HG03565 (cell line): ENCODE measurements around the gene P4HA3.

Experiments used
- ATAC-seq: cut with Tn5 transposase; IDR thresholded peaks from one replicate; pipeline ENCODE4 v1.9.1; 2021; ENCODE audit warnings: mild to moderate bottlenecking, moderate library complexity; ENCODE audit not compliant: unreplicated experiment

The P4HA3 gene

DNA sequence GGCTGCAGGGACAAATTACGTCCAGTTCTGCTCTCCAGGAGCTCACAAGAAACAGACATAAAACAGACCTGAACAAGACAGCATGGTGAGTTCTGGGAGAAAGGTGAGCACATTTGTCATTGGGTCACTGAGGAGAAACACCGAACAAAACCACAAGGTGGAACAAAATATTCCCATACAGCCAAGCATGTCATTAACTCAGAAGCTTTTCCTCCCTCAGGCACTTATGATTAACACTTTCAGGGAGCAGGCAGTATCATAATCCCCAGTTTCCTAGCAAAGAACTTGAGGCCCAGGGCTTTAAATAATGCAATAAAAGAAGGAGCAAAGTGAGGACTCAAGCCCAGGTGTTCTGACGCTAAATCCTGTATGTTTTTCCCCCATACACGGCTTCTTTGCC lies 43.0 kb downstream of the P4HA3 start:
- ATAC-seq = no peak

DNA sequence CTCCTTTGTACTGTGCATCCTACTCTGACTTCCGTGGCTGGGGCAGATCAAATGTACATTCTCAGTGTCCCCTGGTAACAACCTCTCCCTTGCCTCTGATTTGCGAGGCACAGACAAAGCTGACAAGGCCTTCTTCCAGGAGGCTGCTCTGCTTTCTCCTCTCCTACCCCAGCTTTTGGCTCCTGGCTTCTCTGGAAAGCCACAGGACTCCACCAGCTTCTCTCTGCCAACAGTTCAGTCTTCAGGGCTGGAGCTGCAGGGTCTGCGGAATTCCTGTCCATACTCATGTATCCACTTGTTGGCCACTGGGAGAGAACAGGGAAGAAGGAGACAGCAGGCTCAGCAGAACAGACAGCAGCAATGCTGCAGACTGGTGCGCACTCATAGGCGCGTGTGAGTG lies 44.4 kb downstream of the P4HA3 start:
- ATAC-seq = no peak

DNA sequence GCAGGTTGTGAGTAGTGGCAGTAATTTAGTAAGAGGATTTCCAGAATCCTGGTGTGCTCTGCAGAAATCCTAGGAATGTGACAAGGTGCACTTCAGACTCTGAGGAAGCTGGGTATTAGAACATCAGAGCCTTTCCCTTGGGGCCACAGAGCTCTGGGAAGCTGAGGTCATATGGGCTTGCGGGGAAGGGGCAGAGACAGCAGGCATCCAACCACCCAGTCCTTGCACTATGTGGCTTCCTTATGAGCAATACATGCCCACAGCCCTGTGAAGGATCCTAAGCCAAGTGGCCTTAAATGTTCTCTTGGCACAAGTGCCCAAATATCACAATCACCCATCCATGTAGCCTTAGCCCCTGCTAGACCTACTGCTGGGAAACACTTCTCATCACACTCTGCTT lies 46.2 kb downstream of the P4HA3 start:
- ATAC-seq = no peak

DNA sequence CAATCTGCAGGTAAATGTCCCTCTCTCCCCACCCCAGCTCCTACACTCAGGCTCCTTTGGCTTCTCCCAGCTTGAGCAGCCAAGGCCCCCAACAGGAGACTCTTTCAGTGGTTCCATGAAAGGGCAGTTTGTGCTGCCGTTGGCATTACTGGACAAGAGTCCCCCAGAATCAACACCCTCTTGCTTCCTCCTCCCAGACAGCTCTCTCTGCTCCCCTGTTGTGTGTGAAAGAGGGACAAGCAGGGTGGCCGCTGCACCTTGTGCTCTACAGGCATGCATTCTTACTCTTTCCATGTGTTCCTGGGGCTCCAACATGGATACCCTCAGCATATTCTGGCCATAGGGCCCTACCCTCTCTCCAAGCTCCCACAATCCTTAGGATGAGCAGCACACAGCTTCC lies 48.7 kb downstream of the P4HA3 start:
- ATAC-seq = no peak

DNA sequence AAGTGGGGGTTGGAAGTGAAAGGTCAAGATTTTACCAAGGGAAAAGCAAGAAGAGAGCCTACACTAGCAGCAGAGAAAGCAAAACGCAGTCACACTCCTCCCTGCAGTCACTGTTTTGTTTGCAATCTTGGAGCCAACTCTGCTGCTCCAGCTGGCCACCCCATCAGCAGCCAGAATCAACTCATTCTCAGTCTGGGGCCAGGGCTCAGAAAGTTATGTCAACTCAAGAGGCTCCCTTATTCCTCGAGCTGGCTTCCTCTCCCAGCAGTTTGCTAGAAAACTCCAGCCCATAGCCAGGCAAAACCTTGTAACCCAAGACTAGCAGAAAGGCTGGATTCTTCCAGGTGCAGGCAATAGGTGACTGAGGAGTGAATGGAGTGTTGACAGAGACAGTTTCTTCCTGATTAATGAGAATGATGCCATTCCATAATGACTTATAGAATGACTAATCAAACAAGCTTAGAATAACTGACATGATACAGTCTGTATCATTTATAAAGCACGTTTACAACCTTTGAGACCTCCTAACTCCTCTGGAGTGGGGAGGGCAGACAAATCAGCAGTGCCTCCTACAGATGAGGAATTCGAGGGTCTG lies 53.4 kb downstream of the P4HA3 start:
- ATAC-seq = no peak

DNA sequence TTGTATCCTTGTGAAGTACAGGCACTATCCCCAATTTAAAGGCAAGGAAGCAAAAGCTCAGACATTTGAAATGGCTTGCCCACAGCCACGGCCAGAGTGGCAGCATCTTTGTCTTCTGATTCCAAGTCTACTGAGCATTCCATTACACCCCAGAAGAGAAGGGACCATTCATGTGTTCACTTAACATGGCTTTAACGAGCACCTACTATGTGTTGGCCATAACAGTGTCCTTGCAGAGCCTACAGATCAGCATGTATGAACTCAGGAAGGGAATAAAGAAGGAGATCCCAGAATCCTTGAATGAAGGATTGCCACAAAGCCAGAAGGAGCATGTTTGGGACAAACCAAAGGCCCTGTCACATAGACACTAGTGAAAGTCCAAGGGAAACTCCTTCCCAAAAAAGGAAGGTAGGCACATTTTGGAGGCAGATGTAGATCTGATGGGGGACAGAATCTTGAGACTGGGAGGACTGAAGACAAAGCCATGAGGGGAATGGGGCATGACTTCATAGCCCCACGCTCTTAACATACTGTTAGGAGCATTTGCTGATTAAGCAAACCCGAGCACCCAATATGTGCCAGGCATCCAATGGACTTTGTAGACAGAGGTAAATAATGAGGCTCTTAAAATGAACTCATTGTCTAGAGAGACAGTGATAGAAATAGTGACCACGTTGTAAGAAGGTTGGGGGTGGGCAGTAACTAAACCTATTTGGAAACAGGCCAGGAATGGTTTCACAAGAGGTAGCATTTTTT lies 54.9 kb downstream of the P4HA3 start:
- no peak for ATAC-seq

DNA sequence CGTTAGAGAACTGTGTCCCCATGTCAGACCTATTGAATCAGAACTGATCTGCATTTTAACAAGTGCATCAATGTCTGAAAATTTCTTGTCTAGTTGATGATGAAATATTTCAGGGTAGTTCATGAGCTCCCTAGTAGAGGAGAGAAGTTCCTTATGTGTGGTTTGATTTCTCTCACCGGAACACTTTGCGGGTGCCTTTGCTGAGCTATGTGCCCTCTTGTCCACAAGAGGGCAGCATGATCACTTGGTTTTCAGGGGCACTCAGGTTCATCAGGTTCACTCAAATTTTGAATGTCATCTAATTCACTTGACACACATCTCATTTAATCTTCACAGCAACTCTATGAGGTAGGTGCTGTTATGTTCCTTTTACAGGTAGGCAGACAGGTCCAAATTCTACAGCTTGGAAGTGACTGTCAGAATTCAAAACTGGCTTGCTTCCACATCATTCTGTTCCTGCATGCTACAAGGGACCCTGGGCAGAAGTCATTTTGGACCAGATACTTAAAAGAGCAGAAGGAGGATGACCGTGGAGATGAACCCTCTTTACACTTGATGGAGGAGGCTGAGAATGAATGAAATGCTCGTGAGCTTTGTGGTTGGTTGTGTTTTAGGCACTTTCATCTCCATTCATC lies 55.6 kb downstream of the P4HA3 start:
- ATAC-seq = no peak

DNA sequence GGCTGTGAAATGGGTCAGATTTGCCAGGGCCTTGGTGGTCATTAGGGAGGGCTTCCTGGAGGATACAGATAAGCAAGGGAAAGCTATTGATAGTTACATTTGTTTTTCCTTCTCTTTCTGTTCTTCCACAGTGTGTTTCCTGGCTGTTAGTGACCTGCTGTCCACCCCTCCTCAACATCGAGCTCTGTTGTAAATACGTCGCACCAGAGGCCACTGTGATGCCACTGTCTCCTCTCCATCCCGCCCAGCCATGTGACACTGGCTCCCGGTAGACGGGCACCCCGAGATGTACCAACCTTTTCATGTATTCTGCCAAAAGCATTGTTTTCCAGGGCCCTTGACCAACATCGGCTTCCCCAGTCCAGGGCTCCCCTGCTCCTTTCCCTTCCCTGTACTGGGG lies 58.1 kb downstream of the P4HA3 start:
- ATAC-seq = no peak

DNA sequence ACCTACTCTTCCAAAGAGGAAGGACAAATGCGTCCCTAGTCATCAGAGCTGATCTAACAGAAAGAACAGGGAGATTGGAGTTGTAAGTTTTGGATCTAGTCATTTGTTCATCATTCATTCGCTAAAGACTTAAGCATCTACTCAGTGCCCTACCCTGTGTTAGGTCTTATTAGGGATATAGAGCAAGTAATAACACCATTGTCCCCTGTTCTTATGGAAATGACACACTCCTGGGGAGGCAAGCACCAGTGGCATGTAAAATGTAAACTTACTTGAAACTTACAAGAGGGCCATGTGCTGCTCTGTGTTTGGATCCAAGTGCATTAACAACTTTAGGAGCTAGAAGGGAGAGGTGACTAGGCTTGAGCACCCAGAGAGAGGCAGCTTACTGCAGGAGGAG lies 61.9 kb downstream of the P4HA3 start:
- no peak for ATAC-seq

DNA sequence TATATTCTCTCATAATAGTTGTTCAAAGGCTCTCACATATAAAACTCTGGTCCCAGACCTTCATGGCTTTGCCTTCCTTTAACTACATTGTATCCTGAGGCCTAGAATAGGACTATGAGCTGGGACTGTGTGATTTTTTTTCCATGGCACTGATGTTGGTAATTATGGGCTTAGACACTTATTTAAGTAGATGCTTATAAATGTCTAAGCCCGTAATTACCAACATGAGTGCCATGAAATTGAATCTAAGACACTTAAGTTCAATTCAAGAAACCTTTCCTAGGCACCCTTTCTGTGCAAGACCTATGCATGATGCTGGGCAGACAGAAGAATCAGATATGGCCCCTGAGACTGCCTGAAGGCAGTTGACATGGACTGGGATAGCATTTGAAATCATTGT lies 63.0 kb downstream of the P4HA3 start:
- ATAC-seq = no peak

DNA sequence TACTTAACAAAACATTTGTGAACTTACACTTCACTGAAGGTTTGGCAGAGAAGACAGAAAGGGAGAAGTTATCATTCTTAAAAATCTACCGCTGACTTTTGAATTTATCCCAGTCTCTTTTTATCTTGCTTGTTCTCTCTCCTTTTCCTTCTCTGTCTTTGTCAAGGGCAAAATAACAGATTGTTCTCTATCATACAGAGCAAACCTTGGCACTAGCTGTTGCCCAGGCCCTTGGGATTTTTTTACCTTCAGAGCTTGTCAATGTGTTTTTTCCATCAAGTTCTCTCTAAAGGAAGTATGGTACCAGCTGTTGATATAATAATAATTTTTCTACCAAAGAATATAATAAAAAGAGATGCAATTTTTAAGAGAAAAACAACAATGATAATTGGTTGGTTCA lies 73.2 kb downstream of the P4HA3 start:
- no peak for ATAC-seq

DNA sequence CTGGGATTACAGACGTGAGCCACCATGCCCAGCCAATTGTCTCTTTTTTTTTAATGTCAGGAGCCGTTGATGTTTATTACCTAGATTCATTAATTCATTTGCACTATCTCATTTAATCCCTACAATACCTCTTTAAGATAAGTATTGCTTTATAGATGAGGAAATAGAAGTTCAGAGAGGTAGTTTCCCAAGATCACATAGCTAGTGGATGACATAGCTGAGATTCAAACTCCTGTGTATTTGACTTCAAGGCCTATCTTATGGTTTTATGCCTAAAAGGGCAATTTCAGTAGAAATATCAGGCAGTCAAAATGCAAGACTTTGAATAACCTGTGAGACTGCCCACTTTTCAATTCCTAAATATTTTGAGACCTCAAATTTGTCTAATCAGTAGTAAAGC lies 73.9 kb downstream of the P4HA3 start:
- no peak for ATAC-seq

DNA sequence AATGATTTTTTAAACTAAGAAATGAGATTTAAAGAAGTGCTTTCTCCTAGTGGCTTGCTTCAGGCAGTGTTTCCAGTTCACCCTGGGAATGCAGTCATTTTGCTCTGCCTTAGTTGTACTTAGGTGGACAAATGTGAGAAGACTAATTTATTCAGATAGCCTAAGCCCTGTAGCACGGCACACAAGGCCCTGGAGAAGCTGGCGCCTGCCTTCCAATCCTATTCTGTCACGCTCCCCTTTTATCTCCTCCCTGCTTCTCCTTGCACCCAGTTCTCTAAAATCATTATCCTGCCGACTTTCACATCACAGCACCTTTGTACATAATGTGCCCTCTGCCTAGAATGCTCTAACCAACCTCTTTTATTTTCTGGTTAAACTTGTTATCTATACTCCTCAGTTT lies 76.3 kb downstream of the P4HA3 start:
- no peak for ATAC-seq

DNA sequence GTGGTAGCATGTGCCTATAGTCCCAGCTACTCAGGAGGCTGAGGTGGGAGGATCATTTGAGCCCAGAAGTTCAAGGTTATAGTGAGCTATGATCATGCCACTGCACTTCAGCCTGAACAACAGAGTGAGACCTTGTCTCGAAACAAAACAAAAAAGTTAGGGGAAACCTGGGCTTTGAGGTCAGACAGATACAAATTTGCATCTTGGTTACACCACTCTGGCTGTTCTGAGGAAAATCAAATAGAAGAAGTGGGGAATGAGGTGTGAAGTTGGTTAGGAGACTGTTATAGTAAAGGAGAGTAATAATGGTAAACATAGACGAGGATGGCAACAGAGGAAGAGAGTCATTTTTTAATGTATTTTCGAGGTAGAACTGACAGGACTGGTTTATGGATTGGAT lies 77.8 kb downstream of the P4HA3 start:
- no peak for ATAC-seq

DNA sequence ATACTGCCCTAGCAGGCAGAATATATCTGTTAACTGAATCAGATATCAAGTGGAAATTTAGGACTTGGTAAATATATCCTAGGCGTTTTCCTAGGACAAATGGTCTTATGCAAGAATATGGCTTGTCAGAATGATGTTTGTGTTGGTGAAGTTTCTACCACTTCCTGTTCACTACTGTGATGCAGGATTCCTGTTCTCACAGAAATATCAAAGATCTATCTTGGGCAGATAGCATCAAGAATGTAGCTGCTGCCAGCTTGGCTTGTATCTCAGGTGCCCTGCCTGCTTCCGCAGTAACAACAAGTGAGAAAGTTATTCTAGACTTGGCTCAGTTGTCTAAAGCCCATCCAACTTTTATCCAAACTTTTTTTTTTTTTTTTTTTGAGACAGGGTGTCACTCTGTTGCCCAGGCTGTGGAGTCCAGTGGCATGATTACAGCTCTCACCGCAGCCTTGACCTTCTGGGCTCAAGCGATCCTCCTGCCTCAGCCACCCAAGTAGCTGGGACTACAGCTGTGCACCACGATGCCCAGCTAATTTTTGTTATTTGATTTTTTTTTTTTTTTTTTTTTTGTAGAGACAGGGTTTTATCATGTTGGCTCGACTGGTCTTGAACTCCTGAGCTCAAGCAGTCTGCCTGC lies 79.0 kb downstream of the P4HA3 start:
- no peak for ATAC-seq

DNA sequence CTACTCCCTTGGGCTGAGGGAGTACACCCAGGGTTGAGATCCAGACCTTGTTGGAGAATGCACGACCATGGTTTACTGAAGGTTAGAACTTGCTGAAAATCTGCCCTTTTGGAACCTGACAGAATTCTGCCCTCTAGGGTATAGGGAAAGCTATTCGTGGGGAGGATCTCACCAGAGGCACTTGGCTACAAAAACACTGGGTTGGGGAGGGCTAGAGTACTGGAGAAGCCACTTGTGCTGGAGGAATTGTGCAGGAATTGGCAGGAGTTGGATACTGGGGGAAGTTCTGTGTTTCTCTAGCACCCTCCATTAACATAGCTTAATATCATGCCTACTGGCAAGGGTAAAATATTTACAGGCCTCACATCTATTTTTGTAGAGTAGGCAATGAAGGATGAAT lies 84.5 kb downstream of the P4HA3 start:
- ATAC-seq = no peak

DNA sequence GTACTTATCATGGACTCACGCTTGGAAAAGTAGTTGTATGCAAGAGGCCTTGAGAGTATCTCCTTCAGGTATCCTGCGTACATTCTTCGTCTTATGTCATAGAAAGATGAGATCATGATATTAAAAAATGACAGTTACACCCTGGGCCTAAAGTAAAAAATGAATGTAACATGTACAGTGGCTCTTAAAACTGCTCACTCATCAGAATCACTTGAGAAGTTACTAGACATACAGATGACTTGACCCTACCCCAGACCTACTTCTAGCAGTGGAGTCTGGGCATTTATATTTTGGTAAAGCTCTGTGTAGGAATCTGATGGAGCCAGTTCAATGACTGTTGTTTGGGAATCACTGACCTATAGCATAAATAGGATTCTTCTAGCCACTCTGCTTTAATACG lies 85.9 kb downstream of the P4HA3 start:
- ATAC-seq = no peak

DNA sequence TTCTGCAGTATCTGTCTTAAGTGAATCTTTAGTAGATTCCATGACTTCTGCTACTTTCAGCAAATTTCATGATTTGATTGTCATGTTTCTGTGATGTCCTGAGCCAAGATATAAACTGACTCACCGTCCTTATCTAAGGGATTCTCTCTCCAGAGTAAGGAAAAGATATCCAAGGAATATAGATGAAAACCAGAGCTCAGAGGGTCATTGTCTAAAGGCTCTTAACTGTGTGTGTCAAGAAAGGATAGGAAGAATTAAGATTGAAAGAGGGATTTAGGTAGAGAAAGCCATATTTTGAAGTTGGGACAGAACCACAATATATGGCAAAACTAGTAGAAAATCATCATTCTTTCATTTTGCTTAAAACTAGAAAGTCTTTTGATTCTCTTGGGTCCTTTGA lies 89.6 kb downstream of the P4HA3 start:
- ATAC-seq = no peak

DNA sequence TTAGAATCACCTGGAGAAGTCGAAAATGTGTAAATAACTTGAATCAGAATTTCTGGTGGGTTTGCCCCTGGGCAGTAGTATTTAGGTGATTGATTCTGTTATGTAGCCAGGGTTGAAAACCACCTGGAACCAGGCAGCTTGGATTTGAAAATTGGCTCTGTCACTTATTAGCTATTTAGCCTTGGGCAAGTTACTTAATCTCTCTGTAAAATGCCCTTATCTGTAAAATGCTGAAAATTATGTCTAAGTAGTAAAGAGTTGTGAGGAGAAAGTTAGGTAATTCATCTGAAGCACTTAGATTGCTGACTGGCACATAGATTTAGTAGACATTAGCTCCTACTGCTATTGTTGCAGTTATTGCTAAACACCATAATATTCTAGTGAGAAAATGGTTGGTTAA lies 91.1 kb downstream of the P4HA3 start:
- ATAC-seq = no peak
